Measurements from ENCODE around the gene SLC25A44.

GRCh38 chr1:156211243-156211642 is 17.3 kb downstream of the SLC25A44 start:
- TF ChIP-seq CTCF (IDR thresholded peaks at IDR 0.05; ENCODE audit: low read length) (no peak), EZH2 (optimal IDR thresholded peaks at IDR 0.05; ENCODE audit: low read depth, low read length) (no peak), EZH2phosphoT487 (IDR thresholded peaks at IDR 0.05; ENCODE audit: low read length) (no peak)
